Fibroblast of skin of left quadriceps (primary cell): ENCODE results near the gene KRTAP10-1.
"Not testable (repeated sequence)": the region's sequence is repeated elsewhere in the genome, so short reads cannot be mapped to it uniquely, and the experiment has no call there.

Experiments
- DNase-seq, 2 experiments: peaks; one replicate each; pipeline ENCODE4 v3.0.0-alpha.2; 2013; ENCODE audit warnings: low read depth in 2 of 2

The KRTAP10-1 gene

DNA sequence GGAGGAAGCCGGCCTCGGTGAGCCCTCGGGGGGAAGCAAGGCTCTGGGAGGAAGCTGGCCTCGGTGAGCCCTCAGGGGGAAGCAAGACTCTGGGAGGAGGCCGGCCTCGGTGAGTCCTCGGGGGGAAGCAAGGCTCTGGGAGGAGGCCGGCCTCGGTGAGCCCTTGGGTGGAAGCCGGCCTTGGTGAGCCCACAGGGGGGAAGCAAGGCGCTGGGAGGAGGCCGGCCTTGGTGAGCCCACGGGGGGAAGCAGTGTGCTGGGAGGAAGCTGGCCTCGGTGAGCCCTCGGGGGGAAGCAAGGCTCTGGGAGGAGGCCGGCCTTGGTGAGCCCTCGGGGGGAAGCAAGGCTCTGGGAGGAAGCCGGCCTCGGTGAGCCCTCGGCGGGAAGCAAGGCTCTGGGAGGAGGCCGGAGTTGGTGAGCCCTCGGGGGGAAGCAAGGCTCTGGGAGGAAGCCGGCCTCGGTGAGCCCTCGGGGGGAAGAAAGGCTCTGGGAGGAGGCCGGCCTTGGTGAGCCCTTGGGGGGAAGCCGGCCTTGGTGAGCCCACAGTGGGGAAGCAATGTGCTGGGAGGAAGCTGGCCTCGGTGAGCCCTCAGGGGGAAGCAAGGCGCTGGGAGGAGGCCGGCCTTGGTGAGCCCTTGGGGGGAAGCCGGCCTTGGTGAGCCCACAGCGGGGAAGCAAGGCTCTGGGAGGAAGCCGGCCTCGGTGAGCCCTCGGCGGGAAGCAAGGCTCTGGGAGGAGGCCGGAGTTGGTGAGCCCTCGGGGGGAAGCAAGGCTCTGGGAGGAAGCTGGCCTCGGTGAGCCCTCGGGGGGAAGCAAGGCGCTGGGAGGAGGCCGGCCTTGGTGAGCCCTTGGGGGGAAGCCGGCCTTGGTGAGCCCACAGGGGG, 36.7 kb downstream of the KRTAP10-1 start:
- DNase-seq: not testable (repeated sequence)

DNA sequence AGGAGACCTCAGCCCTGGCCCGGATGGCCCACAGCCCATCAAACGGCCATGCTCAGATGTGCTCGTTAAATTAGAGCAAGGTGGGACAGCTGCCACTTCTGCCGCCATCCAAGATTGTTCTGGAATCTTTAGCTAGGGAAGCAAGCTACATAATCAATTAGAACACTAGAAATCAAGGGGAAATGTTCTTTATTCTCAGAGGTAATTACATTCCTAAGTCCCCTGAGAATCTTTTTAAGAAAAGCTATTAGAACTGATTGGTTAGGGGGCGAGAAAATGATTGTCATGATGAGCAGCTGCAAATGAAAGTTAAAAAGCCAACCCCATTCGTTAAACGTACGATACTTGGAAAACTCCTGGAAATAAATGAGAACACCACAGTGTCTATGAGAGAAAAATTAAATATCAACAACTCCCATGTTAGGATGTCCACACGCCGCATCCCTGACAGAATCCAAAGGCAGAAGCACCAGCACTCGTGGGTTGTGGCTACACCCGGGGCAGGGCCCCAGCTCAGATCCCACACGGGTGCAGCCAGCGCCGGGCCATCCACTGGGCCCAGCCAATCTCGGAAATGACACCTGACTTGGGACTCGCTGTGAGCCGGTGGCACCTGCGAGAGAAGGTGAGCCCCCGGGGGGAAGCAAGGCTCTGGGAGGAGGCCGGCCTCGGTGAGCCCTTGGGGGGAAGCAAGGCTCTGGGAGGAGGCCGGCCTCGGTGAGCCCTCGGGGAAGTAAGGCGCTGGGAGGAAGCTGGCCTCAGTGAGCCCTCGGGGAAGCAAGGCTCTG, 37.6 kb downstream of the KRTAP10-1 start:
- no peak for DNase-seq

DNA sequence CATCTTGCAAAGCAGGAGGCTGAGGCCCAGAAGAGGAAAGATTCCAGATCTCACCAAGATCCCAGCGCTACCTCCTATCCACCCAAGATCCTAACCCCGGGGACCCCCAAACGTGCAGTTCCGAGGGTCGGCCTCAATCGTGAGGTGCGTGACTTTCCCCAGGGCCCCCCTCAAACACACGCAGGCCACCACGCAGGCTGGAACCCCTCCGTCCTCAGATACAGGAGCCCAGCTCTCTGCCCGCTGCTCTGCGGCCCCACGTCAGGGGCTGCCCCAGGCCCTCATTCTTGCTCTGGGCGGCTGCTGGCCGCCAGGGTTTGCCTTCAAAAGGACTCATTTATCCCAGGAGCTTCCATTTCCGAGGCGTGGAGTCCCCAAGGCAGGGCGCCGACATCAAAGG, 39.9 kb downstream of the KRTAP10-1 start:
- no peak for DNase-seq

DNA sequence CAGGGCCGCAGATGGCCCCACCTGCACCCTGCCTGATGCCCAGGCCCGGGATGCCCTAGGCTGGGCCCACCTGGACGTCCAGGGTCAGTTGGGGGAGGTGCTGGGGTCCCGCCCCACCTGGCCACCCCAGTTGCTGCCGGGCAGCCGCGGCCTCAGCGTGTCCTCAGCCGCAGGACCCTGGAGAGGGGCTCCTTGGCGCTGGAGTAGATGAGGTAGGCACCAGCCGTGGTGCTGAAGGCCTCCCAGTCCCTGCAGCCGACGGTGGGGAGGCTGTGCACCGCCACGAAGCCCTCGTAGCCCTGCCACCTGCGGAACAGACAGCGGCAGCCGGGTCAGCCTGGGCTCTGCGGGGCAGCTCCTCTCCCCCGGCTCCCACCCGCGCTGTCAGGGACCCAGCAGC, 40.4 kb downstream of the KRTAP10-1 start:
- no peak for DNase-seq

DNA sequence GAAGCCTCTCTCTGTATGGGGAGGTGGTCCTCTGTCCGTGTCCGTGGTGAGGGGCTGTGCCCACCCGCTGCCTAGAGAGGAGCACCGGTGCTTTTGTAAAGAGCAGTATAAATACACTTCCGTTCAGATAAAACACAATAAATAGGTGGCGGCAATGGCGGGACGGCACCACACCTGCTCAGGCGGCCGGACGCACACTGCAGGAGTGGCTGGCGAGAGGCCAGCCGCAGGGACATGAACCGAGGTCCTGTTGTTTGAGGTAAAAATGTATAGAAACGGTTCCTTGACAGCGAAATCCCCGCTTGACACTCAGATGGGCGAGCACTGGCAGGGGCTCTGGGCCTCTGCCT, 40.8 kb downstream of the KRTAP10-1 start:
- no peak for DNase-seq

DNA sequence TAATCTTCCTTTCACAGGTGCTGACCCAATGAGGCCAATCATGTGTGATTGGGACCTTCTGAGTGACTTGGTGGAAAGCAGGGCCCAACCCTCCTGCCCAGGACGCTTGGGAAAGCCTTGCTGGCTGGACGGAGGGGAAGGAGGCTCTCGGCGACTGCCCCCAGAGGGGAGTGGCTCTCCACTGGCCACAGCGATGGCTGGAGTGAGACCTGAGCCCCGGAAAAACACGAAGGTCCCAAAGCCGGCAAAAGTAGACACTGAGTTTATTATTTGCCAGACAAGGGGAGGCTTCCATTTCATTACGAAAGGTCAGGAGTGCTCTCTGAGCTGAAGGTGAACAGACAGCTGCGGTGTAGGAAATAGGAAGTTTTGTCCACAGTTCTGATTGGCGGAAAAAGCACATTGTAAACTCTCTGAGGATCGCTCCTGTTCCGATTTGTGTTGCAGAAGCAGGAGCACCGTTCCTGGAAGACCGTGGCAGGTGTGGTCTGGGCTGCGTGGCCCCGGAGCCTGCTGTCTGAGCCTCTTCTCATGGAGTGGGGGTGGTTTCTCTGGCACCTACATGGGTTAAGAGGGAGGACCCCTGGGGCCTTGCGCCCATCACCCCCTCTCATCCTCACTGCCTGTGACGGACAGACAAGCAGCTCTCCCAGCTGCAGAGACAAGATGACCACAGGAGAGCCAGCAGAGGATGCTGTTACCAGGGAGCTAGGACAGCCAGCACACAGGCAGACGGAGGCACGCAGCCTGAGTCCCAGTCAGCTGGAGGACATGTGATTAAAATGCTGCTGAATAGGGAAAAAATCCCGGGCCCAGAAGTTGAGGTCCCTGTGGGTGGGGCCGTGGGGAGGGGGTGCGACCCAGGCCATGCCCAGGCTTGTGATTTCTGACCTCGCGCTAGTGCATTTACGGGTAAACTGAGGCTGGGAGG, 41.5 kb downstream of the KRTAP10-1 start:
- DNase-seq: no peak

DNA sequence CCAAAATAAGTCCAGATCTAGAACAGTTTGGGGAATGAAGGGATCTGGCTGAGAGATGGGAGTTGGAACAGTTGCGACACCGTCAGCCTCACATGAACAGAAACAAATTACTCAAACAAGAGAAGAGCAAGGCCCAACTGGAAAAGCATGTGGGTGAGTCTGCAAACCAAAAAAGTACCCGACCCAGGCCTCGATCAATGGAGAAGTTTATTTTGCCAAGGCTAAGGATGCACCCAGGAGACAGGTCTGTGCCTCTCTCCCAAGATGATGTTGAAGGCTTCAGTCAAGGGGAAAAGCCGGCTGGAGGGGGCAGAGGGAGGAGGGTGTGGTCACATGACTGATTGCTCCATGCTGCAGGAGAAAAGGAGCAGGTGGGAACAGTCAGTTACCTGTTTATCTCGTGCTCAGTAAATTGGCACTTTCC, 42.3 kb downstream of the KRTAP10-1 start:
- no peak for DNase-seq

DNA sequence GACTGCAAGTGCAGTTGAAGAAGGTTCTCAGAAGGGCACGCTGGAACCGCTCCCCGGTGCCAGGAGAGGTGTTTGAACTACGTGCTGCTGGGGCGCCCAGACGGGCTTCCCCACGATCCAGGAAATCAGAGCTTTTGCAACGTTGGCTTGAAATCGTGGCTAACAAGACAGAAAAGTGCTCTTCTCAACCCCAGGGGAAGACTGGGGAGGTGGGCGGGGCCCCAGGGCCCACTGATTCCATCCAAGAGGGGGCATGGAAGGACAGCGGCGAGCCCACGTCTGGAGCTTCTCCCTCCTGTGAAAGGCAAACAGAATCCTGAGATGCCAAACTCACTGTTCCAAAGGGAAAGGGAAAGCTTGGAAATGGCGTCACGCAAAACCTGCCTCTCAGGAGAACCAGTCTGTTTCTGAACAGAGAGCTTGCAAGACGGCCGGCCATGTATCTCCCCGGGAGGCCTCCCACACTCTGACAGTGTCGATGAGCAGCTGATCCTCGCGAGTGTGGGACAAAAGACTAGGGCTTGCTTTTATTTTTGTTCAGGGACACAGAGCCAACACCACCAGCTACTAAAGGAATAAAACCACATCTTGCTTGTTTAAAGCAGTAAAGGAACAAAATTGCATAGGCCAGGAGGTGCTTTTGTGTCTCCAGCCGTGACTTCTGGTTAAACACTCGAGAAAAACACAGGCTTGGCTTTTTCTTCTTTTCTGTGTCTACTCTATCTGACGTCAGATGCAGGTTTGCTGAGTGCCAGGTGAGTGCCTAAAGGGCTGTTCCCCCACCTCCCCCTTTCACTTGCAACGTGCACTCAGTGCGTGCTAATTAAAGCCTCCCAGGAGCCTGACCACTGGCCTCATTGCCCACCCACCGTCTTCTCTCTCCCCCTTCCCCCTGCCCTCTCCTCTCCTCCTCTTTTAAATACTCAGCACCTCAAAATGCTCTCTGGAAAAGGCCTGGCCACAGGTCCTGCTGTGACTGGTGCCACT, 43.1 kb downstream of the KRTAP10-1 start:
- DNase-seq: no peak

DNA sequence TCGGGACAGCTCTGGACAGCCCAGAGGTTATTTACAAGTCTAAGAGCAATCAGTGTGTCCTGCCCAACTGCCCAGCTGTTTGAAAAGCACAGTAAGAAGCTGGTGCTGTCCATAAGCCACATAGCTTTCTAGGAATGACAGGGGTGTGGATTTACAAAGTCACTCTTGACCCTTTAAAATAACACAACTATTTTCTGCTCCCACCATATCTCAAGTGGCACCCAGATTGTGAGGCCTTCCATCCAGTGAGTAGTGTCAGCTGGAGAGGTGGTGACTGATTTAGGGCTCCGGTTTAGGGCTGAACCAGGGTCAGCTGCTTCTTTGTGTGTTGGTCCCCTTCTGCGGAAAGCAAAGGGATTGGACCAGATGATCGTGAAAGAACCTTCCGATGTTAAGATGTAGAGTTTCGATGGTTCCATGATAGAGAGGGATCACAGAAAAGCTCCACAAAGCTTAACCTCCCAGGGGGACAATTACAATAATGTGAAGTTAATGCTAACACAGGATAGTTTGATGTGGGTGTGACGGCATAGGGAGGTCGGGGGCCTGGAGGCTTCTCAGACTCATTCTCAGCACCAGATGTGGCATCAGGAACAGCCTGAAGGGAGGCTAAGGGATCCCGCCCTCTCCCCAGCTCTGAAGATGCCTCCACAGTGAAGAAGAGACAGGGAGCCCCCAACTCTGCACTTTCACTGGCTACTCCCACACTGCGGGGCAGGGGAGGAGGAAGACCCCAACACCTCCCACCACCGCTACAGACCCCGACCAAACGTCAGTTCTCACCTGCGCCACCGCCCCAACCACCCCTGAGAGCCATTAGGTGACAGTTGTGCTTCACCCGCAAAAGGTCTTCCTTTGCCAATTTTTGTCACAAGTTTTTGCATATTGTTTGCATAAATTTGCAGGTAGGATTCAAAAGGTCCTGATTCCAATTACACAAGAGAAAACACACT, 44.1 kb downstream of the KRTAP10-1 start:
- no peak for DNase-seq

DNA sequence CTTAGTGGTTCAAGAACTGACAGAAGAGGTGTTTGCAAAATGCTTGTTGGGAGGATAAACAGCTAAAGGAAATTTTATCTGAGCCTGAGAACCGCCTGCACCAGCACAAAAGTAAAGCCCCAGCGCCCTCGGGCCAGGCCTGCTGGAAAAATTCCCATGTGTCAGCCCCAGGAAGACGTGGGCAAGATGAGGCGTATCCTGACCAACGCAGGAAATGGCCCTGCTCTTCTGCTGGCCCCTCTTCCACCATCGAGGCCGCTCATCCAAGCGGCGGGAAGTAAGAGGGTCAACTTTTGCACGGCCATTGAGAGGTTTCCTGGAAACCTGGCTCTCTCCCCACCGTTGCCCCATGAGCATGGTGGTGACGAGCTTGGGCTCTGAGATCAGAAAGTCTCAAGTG, 45.0 kb downstream of the KRTAP10-1 start:
- no peak for DNase-seq

DNA sequence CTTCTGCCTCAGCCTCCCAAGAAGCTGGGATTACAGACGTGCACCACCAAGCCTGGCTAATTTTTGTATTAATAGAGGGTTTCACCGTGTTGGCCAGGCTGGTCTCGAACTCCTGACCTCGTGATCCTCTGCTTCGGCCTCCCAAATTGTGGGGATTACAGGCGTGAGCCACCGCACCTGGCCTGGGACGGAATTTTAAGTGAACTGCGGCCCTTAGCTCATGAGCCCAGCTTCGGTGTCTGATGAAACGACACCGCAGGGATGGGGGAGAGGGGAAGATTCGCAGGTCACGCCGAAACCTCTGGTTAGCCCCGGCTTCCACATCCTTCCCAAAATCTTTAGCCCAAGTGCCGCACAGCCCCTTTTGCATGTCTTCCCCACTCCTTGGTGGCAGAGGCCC, 45.6 kb downstream of the KRTAP10-1 start:
- no peak for DNase-seq

DNA sequence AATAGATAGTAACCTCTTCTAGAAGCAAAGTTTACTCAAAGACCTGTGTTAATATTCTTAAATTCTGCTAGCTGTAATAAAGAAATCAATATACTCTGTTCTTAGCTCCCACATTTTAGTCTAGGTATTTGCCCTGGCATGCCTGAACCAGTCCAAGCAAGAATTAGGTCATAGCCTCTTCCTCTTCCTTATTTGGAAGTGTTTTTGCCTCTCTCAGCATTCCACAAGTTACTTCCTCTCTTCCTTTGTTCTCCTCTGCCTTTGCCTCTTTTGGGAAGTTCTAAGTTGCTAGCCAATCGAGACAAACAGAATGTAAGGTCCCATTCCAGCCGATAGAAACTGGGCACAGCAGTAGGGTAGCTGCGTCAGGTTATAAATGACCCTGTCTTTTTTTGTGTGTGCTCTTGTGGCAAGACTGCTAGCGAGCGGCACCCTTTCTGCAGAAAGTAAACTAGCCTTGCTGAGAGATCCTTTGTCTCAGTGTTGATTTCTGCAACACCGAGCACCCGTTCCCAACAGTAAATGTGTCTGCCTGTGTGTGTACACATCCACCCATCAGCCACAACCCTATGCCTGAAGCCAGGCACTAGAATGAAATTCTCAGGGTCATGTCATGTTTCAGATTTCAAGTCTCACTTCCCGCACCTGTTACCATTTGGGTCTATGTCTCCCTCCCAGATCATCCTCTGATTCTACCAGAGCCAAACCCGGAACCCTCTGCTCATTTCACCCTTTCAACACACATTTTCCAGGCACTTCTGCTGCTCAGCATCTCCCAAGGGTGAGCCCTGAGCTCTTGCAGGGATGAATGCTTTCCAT, 47.2 kb downstream of the KRTAP10-1 start:
- no peak for DNase-seq

DNA sequence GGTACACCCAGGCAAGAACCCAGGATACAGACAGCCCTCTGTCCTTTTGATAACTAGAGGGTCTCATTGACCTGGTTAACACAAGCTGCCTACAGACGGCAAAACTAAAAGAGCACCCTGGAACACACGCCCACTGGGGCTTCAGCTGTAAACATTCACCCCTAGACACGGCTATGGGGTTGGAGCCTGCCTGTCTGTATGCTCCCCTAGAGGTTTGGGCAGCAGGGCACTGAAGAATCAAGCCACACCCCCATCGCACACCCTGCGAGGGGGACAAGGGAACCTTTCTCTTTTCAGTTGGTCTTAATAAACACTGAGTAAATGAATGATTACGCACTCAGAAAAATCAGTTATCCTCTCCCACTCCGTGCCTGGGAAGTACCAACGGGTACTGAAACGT, 49.2 kb downstream of the KRTAP10-1 start:
- DNase-seq: no peak

DNA sequence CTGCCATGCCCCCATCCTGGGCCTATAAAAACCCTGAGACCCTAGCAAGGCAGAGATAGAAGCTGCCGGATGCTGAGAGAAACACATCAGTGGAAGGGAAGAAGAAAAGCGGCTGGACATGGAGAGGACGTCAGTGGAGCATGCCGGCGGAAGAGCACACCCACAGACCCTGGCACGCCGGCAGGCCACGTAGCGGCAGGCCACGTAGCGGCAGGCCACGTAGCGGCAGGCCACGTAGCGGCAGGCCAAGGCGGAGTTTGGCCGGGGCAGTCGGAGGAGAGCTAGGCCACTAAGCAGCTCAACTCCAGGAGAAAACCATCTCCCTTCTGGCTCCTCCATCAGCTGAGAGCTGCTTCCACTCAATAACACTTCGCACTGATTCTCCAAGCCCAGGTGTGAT, 49.6 kb downstream of the KRTAP10-1 start:
- DNase-seq: no peak

DNA sequence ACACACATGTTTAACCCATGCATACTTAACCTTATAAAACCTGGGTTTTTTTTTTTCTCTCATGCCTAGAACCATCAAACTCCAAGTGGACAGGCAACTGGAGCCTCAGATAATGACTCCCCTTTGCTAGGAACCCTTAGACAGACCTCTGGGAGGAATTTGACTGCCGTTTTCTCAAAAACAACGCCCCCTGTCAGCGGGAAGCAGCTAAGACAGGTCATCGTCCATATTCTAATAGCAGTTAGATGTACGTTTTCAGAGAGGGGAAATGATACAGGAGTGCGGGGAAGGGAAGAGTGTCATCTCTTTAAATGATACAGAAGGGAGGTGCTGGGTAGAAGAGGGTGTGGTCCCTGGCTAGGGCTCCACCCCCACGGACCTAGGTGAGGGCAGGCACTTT, 50.0 kb downstream of the KRTAP10-1 start:
- no peak for DNase-seq
